DND-41 (cell line): ENCODE data around the gene SAMM50.

Experiments
- ATAC-seq: fragments of 200-7000 bp; cut with Tn5 transposase; 3 replicates; pipeline ENCODE4 v1.9.1; 2021; ENCODE audit warnings: low read depth; ENCODE audit not compliant: insufficient read depth
- DNase-seq: peaks from one replicate; pipeline ENCODE4 v3.0.0-alpha.2; 2020
- H2AFZ ChIP-seq: 2 replicates; pipeline ENCODE4 v1.6.0; 2012; ENCODE audit warnings: low read depth, low read length
- H3K27ac ChIP-seq: 2 replicates; pipeline ENCODE4 v1.5.1; 2012; ENCODE audit warnings: low read length, inconsistent platforms
- H3K27me3 ChIP-seq: fragments of 200-600 bp; sonication (generic); 2 replicates; pipeline ENCODE4 v1.6.0; 2012; ENCODE audit warnings: low read length, mild to moderate bottlenecking, inconsistent platforms; ENCODE audit not compliant: insufficient read depth, poor library complexity
- H3K36me3 ChIP-seq: 2 replicates; pipeline ENCODE4 v1.5.1; 2012; ENCODE audit warnings: low read length, inconsistent platforms; ENCODE audit not compliant: insufficient read depth
- H3K4me1 ChIP-seq: 2 replicates; pipeline ENCODE4 v1.5.1; 2012; ENCODE audit warnings: mild to moderate bottlenecking, low read length; ENCODE audit not compliant: insufficient read depth
- H3K4me2 ChIP-seq: 2 replicates; pipeline ENCODE4 v1.6.0; 2012; ENCODE audit warnings: mild to moderate bottlenecking, moderate library complexity, low read length, inconsistent platforms; ENCODE audit not compliant: insufficient read depth
- H3K4me3 ChIP-seq, 2 experiments: fragments of 200-600 bp in 1 of 2; shearing (Covaris generic) in 1 of 2; 2 replicates each; pipeline ENCODE4 v1.5.1; 2012 to 2016; ENCODE audit warnings: inconsistent platforms in 2 of 2, low read length in 2 of 2, mild to moderate bottlenecking in 2 of 2, low read depth in 1 of 2, moderate library complexity in 1 of 2
- H3K79me2 ChIP-seq: 2 replicates; pipeline ENCODE4 v1.6.0; 2012; ENCODE audit warnings: low read length, inconsistent platforms; ENCODE audit not compliant: insufficient read depth
- H3K9ac ChIP-seq: 2 replicates; pipeline ENCODE4 v1.6.0; 2012; ENCODE audit warnings: low read depth, mild to moderate bottlenecking, inconsistent platforms, low read length, moderate library complexity
- H3K9me3 ChIP-seq: 2 replicates; pipeline ENCODE4 v1.5.1; 2012; ENCODE audit warnings: low read length, moderate library complexity, mild to moderate bottlenecking, inconsistent platforms; ENCODE audit not compliant: insufficient read depth, severe bottlenecking
- H4K20me1 ChIP-seq: 2 replicates; pipeline ENCODE4 v1.6.0; 2012; ENCODE audit warnings: low read length; ENCODE audit not compliant: insufficient read depth
- EZH2 ChIP-seq: IDR thresholded peaks from 3 replicates; pipeline ENCODE4 v1.6.1; 2012; ENCODE audit warnings: borderline replicate concordance, low read depth, mild to moderate bottlenecking, moderate library complexity, low read length, inconsistent platforms; ENCODE audit not compliant: severe bottlenecking
- TF ChIP-seq, protein P1 (sequence below): IDR thresholded peaks from 2 replicates; pipeline ENCODE4 v1.5.1; 2012; ENCODE audit warnings: borderline replicate concordance, low read length, moderate library complexity, mild to moderate bottlenecking; ENCODE audit not compliant: poor library complexity, severe bottlenecking; ENCODE audit errors: extremely low read depth

SAMM50 gene

DNA sequence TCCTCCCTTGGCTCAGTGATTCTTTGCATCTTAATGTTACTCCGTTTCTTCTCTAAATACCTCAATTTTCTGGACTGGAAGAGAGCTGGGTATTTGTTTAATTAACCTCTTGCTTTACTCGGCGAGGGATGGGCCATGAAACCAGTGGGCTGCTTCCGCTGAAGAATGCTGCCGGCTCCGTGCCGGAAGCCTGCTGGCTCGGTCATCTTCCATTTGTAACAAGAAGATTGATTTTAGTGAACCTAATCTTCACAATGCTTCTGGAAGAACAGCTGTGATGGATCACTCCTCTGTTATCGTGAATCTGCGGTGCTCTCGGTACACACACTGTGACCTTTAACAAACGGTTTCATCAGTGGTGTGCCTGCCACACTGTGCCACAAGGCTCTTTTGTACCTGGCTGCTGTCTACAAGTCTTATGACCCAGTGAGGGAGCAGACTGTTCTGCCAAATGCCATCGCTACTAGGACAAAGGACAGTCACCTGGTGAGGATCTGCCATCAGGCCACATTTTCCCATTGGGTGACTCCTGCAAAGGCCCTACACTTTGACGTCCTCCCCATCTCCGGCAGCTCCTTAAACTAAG is 43.5 kb downstream of the SAMM50 start:
- Histone ChIP-seq H3K27me3 (no peaks in the 10 kb centered on the region), H3K4me2 (no peak overlapping the region), H3K4me3 (no peak overlapping the region), H3K36me3 (peaks cover 57% of the 10 kb centered on the region), H3K27ac (no peak overlapping the region), H4K20me1 (peaks cover 21% of the 10 kb centered on the region; the same call in 1 of the 2 replicates), H3K9ac (no peak overlapping the region), H2AFZ (no peak overlapping the region), H3K4me1 (no peaks in the 10 kb centered on the region), H3K9me3 (no peaks in the 10 kb centered on the region), H3K79me2 (no peaks in the 10 kb centered on the region)
- DNase-seq (no peak), ATAC-seq (no peak)
- TF ChIP-seq, protein P1, sequence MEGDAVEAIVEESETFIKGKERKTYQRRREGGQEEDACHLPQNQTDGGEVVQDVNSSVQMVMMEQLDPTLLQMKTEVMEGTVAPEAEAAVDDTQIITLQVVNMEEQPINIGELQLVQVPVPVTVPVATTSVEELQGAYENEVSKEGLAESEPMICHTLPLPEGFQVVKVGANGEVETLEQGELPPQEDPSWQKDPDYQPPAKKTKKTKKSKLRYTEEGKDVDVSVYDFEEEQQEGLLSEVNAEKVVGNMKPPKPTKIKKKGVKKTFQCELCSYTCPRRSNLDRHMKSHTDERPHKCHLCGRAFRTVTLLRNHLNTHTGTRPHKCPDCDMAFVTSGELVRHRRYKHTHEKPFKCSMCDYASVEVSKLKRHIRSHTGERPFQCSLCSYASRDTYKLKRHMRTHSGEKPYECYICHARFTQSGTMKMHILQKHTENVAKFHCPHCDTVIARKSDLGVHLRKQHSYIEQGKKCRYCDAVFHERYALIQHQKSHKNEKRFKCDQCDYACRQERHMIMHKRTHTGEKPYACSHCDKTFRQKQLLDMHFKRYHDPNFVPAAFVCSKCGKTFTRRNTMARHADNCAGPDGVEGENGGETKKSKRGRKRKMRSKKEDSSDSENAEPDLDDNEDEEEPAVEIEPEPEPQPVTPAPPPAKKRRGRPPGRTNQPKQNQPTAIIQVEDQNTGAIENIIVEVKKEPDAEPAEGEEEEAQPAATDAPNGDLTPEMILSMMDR, result no peak
- no peak for TF ChIP-seq EZH2

DNA sequence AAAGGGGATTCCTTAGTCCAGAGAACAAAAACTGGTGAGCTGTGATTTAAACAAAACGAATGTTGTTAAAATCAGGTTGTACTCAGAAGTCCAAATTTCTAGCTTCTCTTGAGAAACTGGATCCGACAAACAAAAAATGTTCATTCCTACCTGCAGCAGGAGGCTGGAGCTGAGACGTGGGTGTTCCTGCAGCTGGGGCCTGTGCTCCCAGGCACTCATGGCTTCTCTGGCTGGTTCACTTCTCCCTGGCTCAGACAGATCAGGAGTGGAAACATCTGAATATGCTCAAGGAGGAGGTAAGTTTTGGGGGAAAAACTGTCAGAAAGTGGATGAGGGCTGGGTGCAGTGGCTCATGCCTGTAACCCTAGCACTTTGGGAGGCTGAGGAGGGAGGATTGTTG is 44.1 kb downstream of the SAMM50 start:
- Histone ChIP-seq H2AFZ (no peak overlapping the region), H3K9ac (no peak overlapping the region), H3K27ac (no peak overlapping the region), H3K4me2 (no peak overlapping the region), H3K36me3 (peaks cover 51% of the 10 kb centered on the region), H3K27me3 (no peaks in the 10 kb centered on the region), H3K4me1 (no peaks in the 10 kb centered on the region), H3K4me3 (no peak overlapping the region), H3K9me3 (no peaks in the 10 kb centered on the region), H3K79me2 (no peaks in the 10 kb centered on the region), H4K20me1 (peaks cover 18% of the 10 kb centered on the region; the same call in 1 of the 2 replicates)
- DNase-seq (no peak), ATAC-seq (no peak)
- TF ChIP-seq, protein P1, result no peak
- no peak for TF ChIP-seq EZH2

DNA sequence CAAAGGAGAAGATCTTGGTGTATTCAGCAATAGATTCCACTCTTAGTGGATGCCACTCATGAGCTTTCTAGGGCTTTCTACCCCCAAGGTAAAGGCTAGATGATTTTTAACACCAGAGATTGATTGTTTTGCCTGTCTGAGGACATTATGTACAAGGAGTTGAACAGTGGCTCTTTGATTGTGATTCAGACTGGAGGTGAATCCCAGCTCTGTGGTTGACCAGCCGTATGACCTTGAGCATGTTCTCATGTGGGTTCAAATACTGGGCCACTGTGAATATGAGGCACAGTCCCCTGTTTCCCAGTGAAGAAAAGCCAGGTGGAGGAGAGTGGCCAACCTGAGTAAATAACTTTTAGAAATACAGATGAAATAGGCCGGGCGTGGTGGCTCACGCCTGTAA is 44.9 kb downstream of the SAMM50 start:
- no peaks in the 10 kb centered on the region for H3K27me3 ChIP-seq

More for the DNA sequence above, 44.9 kb downstream of the SAMM50 start:
- no peak overlapping the region for H3K4me3 ChIP-seq
- peaks cover 44% of the 10 kb centered on the region for H3K36me3 ChIP-seq
- TF ChIP-seq EZH2, result no peak
- TF ChIP-seq, protein P1, result no peak
- H3K4me1 ChIP-seq, result no peaks in the 10 kb centered on the region
- H3K4me2 ChIP-seq, result no peak overlapping the region
- H4K20me1 ChIP-seq, result peaks cover 18% of the 10 kb centered on the region; the same call in 1 of the 2 replicates
- no peaks in the 10 kb centered on the region for H3K9me3 ChIP-seq
- H3K9ac ChIP-seq, result no peak overlapping the region
- H2AFZ ChIP-seq, result no peak overlapping the region
- no peak for DNase-seq
- ATAC-seq, result no peak
- H3K79me2 ChIP-seq, result no peaks in the 10 kb centered on the region
- H3K27ac ChIP-seq, result no peak overlapping the region
